KMS-11 (cell line): ENCODE results near the gene C21orf58.
A peak's percentile ranks its signal among the peaks of the same experiment; 100 is the strongest.

ENCODE experiments used
- H2AFZ ChIP-seq: fragments of 200-600 bp; sonication (generic); 2 replicates; pipeline ENCODE4 v1.6.1; 2016; ENCODE audit warnings: antibody characterized with exemption, mixed run types, low read depth
- H3K27ac ChIP-seq: fragments of 200-600 bp; sonication (generic); 2 replicates; pipeline ENCODE4 v1.6.1; 2016; ENCODE audit warnings: mild to moderate bottlenecking, mixed run types
- H3K27me3 ChIP-seq: fragments of 200-600 bp; sonication (generic); 2 replicates; pipeline ENCODE4 v1.6.1; 2017; ENCODE audit warnings: mild to moderate bottlenecking, low read depth, mixed run types, moderate library complexity; ENCODE audit not compliant: insufficient read depth
- H3K36me3 ChIP-seq: fragments of 200-600 bp; sonication (generic); 2 replicates; pipeline ENCODE4 v1.6.1; 2017; ENCODE audit warnings: mild to moderate bottlenecking, mixed run types; ENCODE audit not compliant: insufficient read depth
- H3K4me1 ChIP-seq: fragments of 200-600 bp; sonication (generic); 2 replicates; pipeline ENCODE4 v1.6.1; 2016; ENCODE audit warnings: mild to moderate bottlenecking, low read depth, mixed run types; ENCODE audit not compliant: poor library complexity, severe bottlenecking
- H3K4me2 ChIP-seq: fragments of 200-600 bp; sonication (generic); 2 replicates; pipeline ENCODE4 v1.7.0; 2016; ENCODE audit warnings: mild to moderate bottlenecking, mixed run types
- H3K4me3 ChIP-seq: fragments of 200-600 bp; sonication (generic); IDR thresholded peaks from 2 replicates; pipeline ENCODE4 v1.6.1; 2017; ENCODE audit warnings: low read depth, low read length, mixed read lengths; ENCODE audit not compliant: insufficient read depth
- H3K79me2 ChIP-seq: fragments of 200-600 bp; sonication (generic); 2 replicates; pipeline ENCODE4 v1.6.1; 2016; ENCODE audit warnings: low read depth, mixed run types; ENCODE audit not compliant: insufficient read depth
- H3K9ac ChIP-seq: fragments of 200-600 bp; sonication (generic); 2 replicates; pipeline ENCODE4 v1.6.1; 2016; ENCODE audit warnings: mild to moderate bottlenecking, mixed run types
- H4K20me1 ChIP-seq: fragments of 200-600 bp; sonication (generic); 2 replicates; pipeline ENCODE4 v1.6.1; 2016; ENCODE audit warnings: mild to moderate bottlenecking, mixed run types; ENCODE audit not compliant: insufficient read depth
- TF ChIP-seq, protein P1 (sequence below): fragments of 200-600 bp; sonication (generic); conservative IDR thresholded peaks from 2 replicates; pipeline ENCODE4 v1.6.1; 2017; ENCODE audit warnings: low read depth, mild to moderate bottlenecking, antibody characterized with exemption, low read length, moderate library complexity, mixed read lengths

Gene C21orf58

DNA sequence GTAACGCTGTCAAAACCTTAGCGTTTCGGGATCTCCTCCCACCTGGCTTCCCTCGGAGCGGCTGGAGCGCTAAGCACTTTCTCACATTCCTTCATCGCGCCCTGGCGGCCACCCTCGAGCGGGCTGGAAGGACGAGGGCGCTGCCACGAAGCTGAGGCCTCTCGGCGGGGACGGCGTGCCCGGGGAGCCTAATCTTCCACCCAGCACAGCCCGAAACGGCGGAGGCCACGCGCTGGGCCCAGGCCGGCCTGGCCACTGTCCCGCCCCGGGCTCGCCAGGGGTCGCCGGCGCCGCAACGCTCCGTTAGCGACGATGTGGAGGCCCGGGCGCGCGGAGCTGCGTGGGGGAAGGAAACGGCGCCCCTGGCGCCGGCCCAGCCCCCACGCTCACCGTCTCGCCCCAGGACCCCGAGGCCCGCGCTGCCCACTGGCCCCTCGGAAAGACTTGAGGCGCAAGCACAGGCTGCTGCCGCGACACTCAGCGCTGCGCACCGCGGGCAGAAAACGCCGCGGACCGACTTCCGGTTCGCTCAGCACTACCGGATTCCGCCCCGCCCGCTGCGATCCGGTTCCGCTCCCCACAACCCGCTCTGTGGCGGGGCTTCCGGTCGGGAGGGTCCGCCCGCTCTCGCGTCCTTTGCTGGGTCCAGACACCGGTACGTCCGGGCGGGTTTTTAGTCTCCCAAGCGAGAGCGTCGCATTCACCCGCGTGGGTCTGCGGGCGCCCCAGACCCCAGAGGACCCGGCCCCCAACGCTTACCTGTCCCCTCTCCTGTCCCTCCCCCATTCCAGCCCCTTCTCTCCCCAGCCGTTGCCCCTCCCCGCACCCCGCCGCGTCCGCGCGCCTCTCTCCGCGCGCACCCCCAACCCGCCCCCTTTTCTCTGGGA, 37.7 kb downstream of the C21orf58 start, which contains the start of gene YBEY:
Gene YBEY (plus strand): TSS at position 582 of the 887 bp plus-strand sequence. CDS start 572 bp downstream, outside the sequence.
- H4K20me1 ChIP-seq: no peaks in the 10 kb centered on the region
- no peak within 1 kb of the TSS for H3K4me3 ChIP-seq
- peak within 1 kb of the TSS; percentile 77 for H3K27ac ChIP-seq
- H3K79me2 ChIP-seq: peaks cover 56% of the 10 kb centered on the region
- TF ChIP-seq, protein P1, sequence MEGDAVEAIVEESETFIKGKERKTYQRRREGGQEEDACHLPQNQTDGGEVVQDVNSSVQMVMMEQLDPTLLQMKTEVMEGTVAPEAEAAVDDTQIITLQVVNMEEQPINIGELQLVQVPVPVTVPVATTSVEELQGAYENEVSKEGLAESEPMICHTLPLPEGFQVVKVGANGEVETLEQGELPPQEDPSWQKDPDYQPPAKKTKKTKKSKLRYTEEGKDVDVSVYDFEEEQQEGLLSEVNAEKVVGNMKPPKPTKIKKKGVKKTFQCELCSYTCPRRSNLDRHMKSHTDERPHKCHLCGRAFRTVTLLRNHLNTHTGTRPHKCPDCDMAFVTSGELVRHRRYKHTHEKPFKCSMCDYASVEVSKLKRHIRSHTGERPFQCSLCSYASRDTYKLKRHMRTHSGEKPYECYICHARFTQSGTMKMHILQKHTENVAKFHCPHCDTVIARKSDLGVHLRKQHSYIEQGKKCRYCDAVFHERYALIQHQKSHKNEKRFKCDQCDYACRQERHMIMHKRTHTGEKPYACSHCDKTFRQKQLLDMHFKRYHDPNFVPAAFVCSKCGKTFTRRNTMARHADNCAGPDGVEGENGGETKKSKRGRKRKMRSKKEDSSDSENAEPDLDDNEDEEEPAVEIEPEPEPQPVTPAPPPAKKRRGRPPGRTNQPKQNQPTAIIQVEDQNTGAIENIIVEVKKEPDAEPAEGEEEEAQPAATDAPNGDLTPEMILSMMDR: no peak; the same call in 1 of the 2 replicates
- peaks cover 8% of the 10 kb centered on the region; the same call in 1 of the 2 replicates for H3K36me3 ChIP-seq
- H3K4me1 ChIP-seq: peaks cover 61% of the 10 kb centered on the region
- peak within 1 kb of the TSS; percentile 75 for H3K9ac ChIP-seq
- peak within 1 kb of the TSS; percentile 80 for H2AFZ ChIP-seq
- H3K27me3 ChIP-seq: no peaks in the 10 kb centered on the region
- H3K4me2 ChIP-seq: peak within 1 kb of the TSS; percentile 87

DNA sequence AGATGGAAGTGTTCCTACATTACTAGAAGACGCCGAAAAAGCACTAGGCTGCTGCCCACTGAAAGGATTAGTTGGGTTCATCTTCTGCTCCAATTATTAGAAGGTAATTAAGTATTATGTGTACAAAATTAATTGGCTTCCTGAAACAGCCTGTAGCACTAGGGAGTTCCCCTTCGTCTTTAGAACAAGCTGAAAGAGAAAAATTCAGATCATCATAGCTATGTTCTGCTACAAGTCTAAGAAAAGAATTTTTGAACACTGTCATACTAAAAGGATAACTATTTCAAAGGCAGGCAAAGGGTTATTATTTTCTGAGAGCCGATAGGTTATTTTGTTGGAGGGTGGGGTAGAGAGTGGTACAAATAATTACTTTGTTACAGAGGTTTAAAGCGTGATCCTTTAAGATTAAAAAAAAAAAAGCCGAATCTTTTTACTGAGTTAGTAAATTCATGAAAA, 38.4 kb downstream of the C21orf58 start, which contains the start of gene MCM3AP:
Gene MCM3AP (minus strand): TSS at position 406 of the 456 bp plus-strand sequence. CDS start 325 bp downstream, at position 81.
- Histone ChIP-seq H3K79me2 (peaks cover 58% of the 10 kb centered on the region), H3K27ac (peak within 1 kb of the TSS; percentile 77), H3K36me3 (peaks cover 11% of the 10 kb centered on the region; the same call in 1 of the 2 replicates), H3K9ac (peak within 1 kb of the TSS; percentile 75), H3K4me3 (no peak within 1 kb of the TSS), H3K27me3 (no peaks in the 10 kb centered on the region), H4K20me1 (no peaks in the 10 kb centered on the region), H3K4me2 (peak within 1 kb of the TSS; percentile 87), H3K4me1 (peaks cover 61% of the 10 kb centered on the region), H2AFZ (peak within 1 kb of the TSS; percentile 80)
- TF ChIP-seq, protein P1: no peak

DNA sequence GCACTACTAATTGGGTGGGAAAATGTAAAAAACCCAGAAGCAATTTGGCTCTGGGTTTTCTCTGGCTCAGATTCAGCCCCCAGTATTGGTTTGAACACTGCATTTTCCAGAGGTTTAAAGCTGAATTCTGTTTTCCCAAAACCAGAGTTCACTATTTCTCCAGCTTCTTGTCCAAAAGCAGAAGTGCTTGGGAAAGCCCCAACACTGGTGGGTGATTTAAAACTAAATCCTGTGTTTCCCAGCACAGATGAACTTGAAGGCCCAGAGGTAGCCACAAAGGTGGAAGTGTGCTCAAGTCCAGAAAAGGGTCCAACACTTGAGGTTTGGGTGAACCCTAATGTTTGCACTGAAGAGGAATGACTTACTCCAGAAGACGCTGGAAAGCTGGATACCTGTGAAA, 38.9 kb downstream of the C21orf58 start:
- H3K4me2 ChIP-seq: peak overlapping the region; percentile 87
- H3K4me1 ChIP-seq: peaks cover 56% of the 10 kb centered on the region
- H3K79me2 ChIP-seq: peaks cover 62% of the 10 kb centered on the region
- no peak overlapping the region; the same call in 1 of the 2 replicates for H3K9ac ChIP-seq
- H2AFZ ChIP-seq: no peak overlapping the region
- H3K4me3 ChIP-seq: no peak overlapping the region
- H4K20me1 ChIP-seq: no peaks in the 10 kb centered on the region
- H3K27me3 ChIP-seq: no peaks in the 10 kb centered on the region
- TF ChIP-seq, protein P1: no peak
- peaks cover 13% of the 10 kb centered on the region; the same call in 1 of the 2 replicates for H3K36me3 ChIP-seq
- no peak overlapping the region for H3K27ac ChIP-seq

DNA sequence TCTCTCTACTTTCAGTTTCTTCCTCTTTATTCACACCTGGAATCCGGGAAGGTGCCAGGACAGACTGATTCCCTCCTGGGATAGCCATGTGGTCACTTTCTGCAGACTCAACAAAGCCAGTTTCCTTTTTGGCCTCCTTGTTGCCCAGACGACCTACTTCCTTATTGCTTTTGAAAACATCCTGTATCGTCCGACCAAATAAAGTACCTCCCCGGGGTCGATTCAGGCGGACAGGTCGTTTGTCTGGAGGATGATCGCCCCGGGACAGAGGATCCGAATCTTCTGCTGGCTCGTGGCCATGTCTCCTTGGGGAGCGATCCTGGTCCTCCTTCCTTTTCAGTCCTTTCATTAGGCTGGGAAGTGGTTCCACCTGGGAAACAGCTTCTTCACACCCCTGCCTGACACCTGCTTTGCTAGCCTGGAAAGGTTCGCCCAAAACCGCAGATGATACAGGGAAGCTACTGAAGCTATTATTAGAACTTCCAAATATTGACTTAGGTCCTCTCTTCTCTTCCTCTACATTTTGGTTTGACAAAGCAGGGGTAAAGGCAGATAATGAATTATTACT, 39.5 kb downstream of the C21orf58 start:
- H3K4me3 ChIP-seq: no peak overlapping the region
- no peaks in the 10 kb centered on the region for H3K27me3 ChIP-seq
- no peaks in the 10 kb centered on the region for H4K20me1 ChIP-seq
- H3K27ac ChIP-seq: no peak overlapping the region
- H2AFZ ChIP-seq: no peak overlapping the region
- peaks cover 67% of the 10 kb centered on the region for H3K79me2 ChIP-seq
- peaks cover 52% of the 10 kb centered on the region for H3K4me1 ChIP-seq
- peaks cover 17% of the 10 kb centered on the region; the same call in 1 of the 2 replicates for H3K36me3 ChIP-seq
- TF ChIP-seq, protein P1: no peak
- no peak overlapping the region for H3K9ac ChIP-seq
- H3K4me2 ChIP-seq: peak overlapping the region; percentile 87
